SKM-1 treated with dmso at 0.1 percent for 144 hours (cell line): ENCODE data around the gene NHLRC1.

ENCODE experiments used
- DNase-seq: peaks from one replicate; lab custom pipeline; 2025; ENCODE audit not compliant: unreplicated experiment; lab: John Stamatoyannopoulos, UW

The NHLRC1 gene

GRCh38 chr6:18139935-18140621, 17.6 kb upstream of the NHLRC1 start:
- DNase-seq, result no peak

GRCh38 chr6:18138906-18139305, 16.4 kb upstream of the NHLRC1 start:
- DNase-seq, result no peak

GRCh38 chr6:18136260-18136659, 13.8 kb upstream of the NHLRC1 start:
- no peak for DNase-seq

GRCh38 chr6:18135171-18135570, 12.7 kb upstream of the NHLRC1 start:
- DNase-seq, result no peak

- DNase-seq, result no peak
Measured at GRCh38 chr6:18132346-18132745, 9.9 kb upstream of the NHLRC1 start.

- no peak for DNase-seq
Measured at GRCh38 chr6:18126121-18126520, 3.6 kb upstream of the NHLRC1 start.

- DNase-seq, result no peak
Measured at GRCh38 chr6:18121580-18122127, 823 bp downstream of the NHLRC1 start.

GRCh38 chr6:18119236-18119635, 3.2 kb downstream of the NHLRC1 start:
- DNase-seq, result no peak

GRCh38 chr6:18118330-18118729, 4.1 kb downstream of the NHLRC1 start:
- no peak for DNase-seq

GRCh38 chr6:18117136-18117535, 5.3 kb downstream of the NHLRC1 start:
- DNase-seq, result no peak

- DNase-seq, result no peak
Measured at GRCh38 chr6:18115356-18115755, 7.1 kb downstream of the NHLRC1 start.

- DNase-seq, result no peak
Measured at GRCh38 chr6:18110162-18110561, 12.3 kb downstream of the NHLRC1 start.

GRCh38 chr6:18107061-18107460, 15.4 kb downstream of the NHLRC1 start:
- DNase-seq, result no peak

- no peak for DNase-seq
Measured at GRCh38 chr6:18102783-18103509, 19.5 kb downstream of the NHLRC1 start.

GRCh38 chr6:18101873-18102272, 20.6 kb downstream of the NHLRC1 start:
- no peak for DNase-seq

GRCh38 chr6:18101271-18101670, 21.2 kb downstream of the NHLRC1 start:
- DNase-seq, result no peak

- DNase-seq, result no peak
Measured at GRCh38 chr6:18100296-18100695, 22.2 kb downstream of the NHLRC1 start.

GRCh38 chr6:18099511-18099910, 23.0 kb downstream of the NHLRC1 start:
- DNase-seq, result no peak

GRCh38 chr6:18096423-18096822, 26.1 kb downstream of the NHLRC1 start:
- no peak for DNase-seq

GRCh38 chr6:18091382-18091781, 31.1 kb downstream of the NHLRC1 start:
- DNase-seq, result no peak

GRCh38 chr6:18090349-18090786, 32.1 kb downstream of the NHLRC1 start:
- DNase-seq, result no peak
